Caki2 (cell line): Measurements from ENCODE around the gene TJP3. TPM values are rescaled to one million over a fixed set of nuclear protein-coding genes. Genes with fewer than 3 reads are reported as not detected.

ENCODE experiments used
- DNase-seq: peaks from one replicate; pipeline ENCODE4 v3.0.0-alpha.2; 2015; ENCODE audit warnings: low read depth
- in situ Hi-C: cut with HindIII; loops from 2 replicates; pipeline ENCODE4 v1.10.0; 2016; ENCODE audit warnings: low sequenced_read_pairs, low pct_unique_long_range_greater_than_20kb, mixed read lengths
- total RNA-seq: library from RNA; depleted of rRNA; stranded (reverse); fragments of >200 nt; shearing (Covaris generic); gene quantifications from 2 replicates; pipeline ENCODE4 v1.2.3, GENCODE V29; 2014; ENCODE audit warnings: low replicate concordance; rRNA removed

Gene TJP3
- total RNA-seq, 1 experiment from 2014 or later = 2.7 TPM

DNA sequence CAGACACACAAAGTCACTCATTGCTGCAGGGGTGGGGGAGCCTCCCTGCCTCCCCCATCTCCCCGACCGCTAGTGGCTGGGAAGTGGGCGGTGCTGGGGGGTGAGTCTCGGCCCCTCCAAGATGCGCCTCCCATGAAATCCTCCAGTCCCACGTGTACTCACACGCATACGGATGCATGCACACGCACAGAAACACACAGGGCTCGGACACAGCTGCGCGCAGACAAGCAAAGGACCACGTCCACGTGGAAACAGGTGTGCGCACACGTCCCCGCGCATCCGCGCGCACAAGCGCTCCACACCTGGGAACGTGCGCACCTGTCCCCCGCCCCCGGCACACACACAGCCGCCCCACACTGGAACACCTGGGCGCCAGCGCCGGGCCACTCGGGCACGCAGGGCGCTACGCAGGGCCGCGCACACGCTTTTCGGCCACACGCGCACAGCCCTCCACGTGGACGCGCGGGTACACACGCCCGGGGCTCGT lies 77.3 kb downstream of the TJP3 start:
- no peak for DNase-seq
- in situ Hi-C loops = no loop called here

DNA sequence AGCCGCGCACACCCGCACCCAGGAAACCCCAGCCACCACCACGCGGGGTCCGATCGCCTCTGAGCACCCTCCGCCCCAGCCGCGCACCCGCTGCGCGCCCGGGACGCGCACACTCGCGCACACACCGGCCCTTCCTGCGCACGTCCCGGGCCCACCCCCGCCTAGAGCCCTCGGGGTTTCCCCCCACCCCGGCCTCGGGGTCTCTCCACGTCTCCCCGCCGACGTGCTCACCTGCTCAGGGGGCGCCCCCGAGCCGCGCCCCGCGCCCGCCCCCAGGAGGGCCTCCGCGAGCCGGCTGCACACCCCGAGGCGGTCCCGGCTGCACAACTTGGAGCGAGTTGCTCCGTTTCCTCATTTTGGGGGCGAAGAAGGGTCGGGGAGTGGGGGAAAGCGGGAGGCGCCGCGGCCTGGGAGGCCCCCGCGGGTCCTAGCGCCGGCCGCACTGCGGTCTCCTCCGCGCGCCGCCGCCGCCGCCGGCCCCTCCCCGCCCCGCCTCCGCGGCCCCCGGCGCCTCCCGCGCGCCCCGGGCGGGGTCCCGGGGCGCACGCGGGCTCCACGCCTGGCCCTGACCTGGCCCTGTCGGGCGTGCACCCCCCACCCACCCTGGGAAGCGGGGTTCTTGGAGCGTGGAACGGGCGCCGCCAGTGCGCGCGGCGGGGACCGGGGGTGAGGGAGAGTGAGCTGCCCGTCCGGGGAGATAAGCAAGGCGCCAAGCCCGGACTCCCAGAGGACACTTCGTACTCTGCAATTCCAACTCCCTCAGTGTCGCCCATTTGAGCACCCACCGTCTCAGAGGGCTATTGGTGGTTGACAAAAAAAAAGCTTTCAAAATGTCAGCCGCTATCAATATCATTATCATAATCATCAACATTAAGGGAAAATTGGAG lies 78.0 kb downstream of the TJP3 start, which contains the start of gene MATK:
TSS of gene MATK (minus strand) at position 444 of the 887 bp plus-strand sequence. CDS start 1,246 bp downstream, outside the sequence.
- in situ Hi-C loops = no loop called here
- DNase-seq = no peak

DNA sequence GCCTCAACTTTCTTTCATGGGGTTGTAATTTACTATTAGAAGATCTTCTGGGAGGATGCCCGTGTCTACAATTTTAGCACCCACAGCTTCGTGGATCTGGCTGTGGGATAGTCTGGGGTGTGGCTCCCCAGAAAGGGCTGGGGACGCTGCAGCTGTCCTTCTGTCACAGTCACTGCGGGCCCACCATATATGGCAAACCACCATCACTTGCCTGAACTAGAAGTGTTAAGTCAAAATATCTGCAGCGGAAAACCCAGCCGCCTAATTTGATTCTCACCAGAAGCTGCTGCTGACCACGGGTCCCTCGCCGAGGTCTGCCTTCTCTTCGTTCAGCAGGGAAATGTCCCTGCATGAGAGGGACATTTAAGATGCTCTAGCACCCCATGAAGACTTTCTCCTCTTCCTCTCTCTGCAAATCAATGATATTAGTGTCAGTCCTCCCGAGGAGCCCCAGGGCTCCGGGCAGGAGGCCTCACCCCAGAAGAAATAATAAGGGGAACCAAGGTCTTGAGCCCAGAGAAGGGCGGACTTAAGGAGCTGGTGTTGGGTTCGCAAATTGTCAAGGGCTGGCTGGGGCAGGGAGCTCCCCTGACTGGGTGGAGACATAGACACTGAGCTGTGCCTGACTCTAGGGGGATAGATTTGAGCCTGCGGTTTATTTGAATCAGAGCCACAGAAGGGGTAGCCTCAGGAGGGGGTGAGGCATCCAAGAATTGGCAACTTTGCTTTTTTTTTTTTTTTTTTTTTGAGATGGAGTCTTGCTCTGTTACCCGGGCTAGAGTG lies 81.0 kb downstream of the TJP3 start:
- DNase-seq = no peak
- in situ Hi-C loops = no loop called here

DNA sequence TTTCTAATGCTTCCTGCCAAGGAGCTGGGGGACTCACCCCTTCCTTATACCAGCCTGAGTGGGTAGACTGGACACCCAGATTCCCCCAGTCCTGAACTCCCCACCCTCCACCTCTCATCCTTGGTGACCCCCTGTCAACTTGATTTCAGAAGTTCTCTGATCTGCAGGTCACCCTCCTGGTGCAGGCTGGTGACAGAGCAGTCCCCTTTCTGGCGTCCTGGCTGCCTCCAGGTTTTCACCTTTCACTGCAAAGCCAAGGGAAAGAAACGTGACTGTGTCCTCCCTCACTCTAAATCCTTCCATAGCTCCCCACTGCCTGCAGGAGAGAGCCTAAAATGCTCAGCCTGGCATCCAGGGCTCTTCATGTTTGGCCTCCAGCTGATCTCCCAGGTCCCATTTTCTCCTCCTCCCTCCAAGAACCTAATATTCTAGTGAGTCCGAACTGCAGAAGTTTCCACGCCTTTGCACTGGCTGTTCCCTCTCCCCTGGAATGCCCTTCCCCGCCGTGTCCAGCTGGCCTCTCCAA lies 82.1 kb downstream of the TJP3 start:
- in situ Hi-C loops = no loop called here
- no peak for DNase-seq

DNA sequence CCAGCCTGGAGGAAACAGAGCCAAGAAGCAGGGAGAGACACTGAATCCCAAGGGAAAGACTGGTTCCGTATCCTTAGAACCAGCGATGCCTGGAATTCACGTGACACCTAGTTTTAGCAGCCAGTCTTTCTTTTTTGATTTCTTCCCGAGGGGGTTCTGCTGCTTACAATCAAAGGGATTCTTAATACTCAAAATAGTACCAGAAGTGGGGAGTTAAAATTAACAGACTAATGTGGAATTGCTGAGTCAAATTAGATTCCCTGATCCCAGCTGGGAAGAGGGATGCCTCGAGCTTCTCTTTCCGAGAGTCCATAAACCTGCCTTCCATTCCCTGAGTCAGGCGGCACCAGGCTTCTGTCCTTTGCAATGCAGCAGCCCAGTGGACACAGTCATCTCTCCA lies 82.8 kb downstream of the TJP3 start:
- no peak for DNase-seq
- in situ Hi-C loops = no loop called here

DNA sequence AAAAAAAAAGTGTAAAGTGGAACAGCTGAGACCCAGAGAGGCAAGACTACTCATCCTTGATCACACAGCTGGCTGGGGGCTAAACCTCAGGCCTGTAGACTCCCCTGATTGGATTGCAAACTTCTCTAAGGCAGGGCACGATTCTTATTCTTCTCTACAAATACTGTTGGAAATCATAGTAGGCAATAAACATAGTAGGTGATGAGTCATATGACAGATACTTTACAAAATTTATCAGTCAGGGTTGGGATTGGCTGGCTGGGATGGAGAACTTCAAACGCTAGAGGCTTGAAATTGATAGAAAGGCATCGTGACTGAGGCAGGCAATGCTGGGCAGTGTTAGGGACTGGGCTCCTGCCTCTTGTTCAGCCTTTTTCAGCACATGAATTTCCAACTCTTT lies 83.9 kb downstream of the TJP3 start:
- in situ Hi-C loops = no loop called here
- no peak for DNase-seq

DNA sequence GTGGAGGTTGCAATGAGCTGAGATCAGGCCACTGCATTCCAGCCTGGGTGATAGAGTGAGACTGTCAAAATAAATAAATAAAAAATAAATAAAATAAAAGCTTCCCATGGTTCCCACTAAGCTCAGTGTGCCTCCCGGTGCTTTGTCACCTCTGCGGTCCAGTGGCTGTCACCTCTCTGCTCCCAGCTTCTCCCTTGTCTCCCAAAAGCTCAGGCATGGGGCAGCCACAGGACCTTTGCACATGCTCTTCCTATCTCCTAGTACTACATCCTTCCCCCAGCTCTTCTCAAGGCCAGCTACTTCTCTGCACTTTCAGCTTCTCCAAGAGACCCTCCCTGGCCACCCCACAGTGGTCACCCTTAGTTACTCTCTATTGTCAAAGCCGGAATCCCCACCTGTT lies 85.6 kb downstream of the TJP3 start:
- no peak for DNase-seq
- in situ Hi-C loops = no loop called here

DNA sequence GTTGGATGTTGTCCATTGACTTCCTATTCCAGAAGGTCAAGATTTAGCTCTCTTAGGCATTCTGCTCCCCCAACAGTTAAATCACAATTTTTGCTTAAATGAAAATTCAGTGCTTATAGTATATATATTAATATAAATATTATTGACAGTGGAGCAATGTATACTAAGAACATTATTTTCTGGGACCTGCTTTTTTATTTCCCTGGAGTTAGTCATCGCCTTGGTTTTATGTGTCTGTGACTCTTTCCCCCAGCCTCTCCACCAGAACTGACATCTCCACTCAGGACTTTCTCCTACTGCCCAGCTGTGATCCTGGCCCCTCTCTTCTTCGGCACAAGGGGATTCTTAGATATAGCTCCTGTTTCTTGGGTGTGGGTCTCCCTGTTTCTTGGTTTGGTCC lies 88.2 kb downstream of the TJP3 start:
- in situ Hi-C loops = no loop called here
- no peak for DNase-seq

DNA sequence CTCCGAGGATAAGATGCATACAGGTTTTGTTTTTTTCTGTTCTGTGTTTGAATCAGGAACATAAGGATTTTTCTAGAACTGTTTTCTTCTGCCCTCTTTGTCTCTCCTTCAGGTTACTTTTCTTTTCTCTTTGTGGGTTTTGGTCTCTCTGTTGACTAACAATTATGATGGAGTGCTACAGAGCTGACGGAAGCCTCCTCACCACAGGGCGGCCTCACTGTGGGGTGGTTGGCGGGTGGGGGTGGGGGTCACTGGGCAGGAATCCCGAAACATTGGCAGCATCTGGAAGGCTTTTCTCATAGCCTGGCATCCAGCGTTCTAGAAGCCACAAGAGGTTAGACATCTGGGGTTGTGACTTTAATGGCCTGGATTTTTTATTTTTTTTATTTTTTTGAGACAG lies 90.0 kb downstream of the TJP3 start:
- in situ Hi-C loops = no loop called here
- DNase-seq = no peak

Other genes with a start within 250 kb of the TJP3 start
- not detected in 2 replicates for gene SMIM24, start 227.9 kb upstream of the TJP3 start, total RNA-seq
- gene SMIM44, start 224.9 kb upstream of the TJP3 start, total RNA-seq = not detected in 2 replicates
- gene DOHH, start 207.7 kb upstream of the TJP3 start, total RNA-seq = 19.1 and 34.2 TPM in 2 replicates
- 23.0 and 46.7 TPM in 2 replicates for gene FZR1, start 202.1 kb upstream of the TJP3 start, total RNA-seq
- not detected in 2 replicates for gene TEKTIP1, start 169.2 kb upstream of the TJP3 start, total RNA-seq
- 98.9 and 131 TPM in 2 replicates for gene MFSD12, start 150.8 kb upstream of the TJP3 start, total RNA-seq
- 142 and 164 TPM in 2 replicates for gene HMG20B, start 135.4 kb upstream of the TJP3 start, total RNA-seq
- gene GIPC3, start 122.9 kb upstream of the TJP3 start, total RNA-seq = not detected in 2 replicates
- 0.98 TPM in 1 of 2 replicates, not detected in the other for gene TBXA2R, start 101.5 kb upstream of the TJP3 start, total RNA-seq
- 19.8 and 29.5 TPM in 2 replicates for gene CACTIN, start 81.6 kb upstream of the TJP3 start, total RNA-seq
- gene PIP5K1C, start 7.9 kb upstream of the TJP3 start, total RNA-seq = 2.3 and 6.4 TPM in 2 replicates
- gene APBA3, start 53.3 kb downstream of the TJP3 start, total RNA-seq = 26.1 and 29.0 TPM in 2 replicates
- 15.6 and 26.7 TPM in 2 replicates for gene MRPL54, start 54.3 kb downstream of the TJP3 start, total RNA-seq
- gene RAX2, start 63.8 kb downstream of the TJP3 start, total RNA-seq = not detected in 2 replicates
- gene MATK, start 78.0 kb downstream of the TJP3 start, total RNA-seq = not detected in 2 replicates
- gene ZFR2, start 160.7 kb downstream of the TJP3 start, total RNA-seq = not detected in 2 replicates
- not detected in 2 replicates for gene ATCAY, start 172.3 kb downstream of the TJP3 start, total RNA-seq
- gene NMRK2, start 224.7 kb downstream of the TJP3 start, total RNA-seq = not detected in 2 replicates